ENCODE data around the gene DLG2.

DLG2 gene

GRCh38 chr11:83922953-83923352 lies 1704.2 kb downstream of the DLG2 start:
- TF ChIP-seq CTCF (IDR thresholded peaks at IDR 0.05; ENCODE audit: insufficient read depth, low read depth, low read length, missing control alignments): no peak
- H3K4me3 ChIP-seq (ENCODE audit: low read length): no peak overlapping the region
- DNase-seq (ENCODE audit: low read depth): no peak

- DNase-seq (ENCODE audit: low read depth): no peak
- H3K4me3 ChIP-seq (ENCODE audit: low read length): no peak overlapping the region
- no peak for TF ChIP-seq CTCF (IDR thresholded peaks at IDR 0.05; ENCODE audit: insufficient read depth, low read depth, low read length, missing control alignments)
Observed at GRCh38 chr11:83922318-83922717, 1704.8 kb downstream of the DLG2 start.

GRCh38 chr11:83921447-83922192 lies 1705.5 kb downstream of the DLG2 start:
- no peak for DNase-seq (ENCODE audit: low read depth)
- no peak for TF ChIP-seq CTCF (IDR thresholded peaks at IDR 0.05; ENCODE audit: insufficient read depth, low read depth, low read length, missing control alignments)
- no peak overlapping the region for H3K4me3 ChIP-seq (ENCODE audit: low read length)

GRCh38 chr11:83918476-83918875 lies 1708.7 kb downstream of the DLG2 start:
- TF ChIP-seq CTCF (IDR thresholded peaks at IDR 0.05; ENCODE audit: insufficient read depth, low read depth, low read length, missing control alignments): no peak
- no peak for DNase-seq (ENCODE audit: low read depth)

GRCh38 chr11:83914995-83915394 lies 1712.1 kb downstream of the DLG2 start:
- no peak overlapping the region for H3K4me3 ChIP-seq (ENCODE audit: low read length)
- no peak for TF ChIP-seq CTCF (IDR thresholded peaks at IDR 0.05; ENCODE audit: insufficient read depth, low read depth, low read length, missing control alignments)
- no peak for DNase-seq (ENCODE audit: low read depth)

More at GRCh38 chr11:83918476-83918875, 1708.7 kb downstream of the DLG2 start:
- H3K4me3 ChIP-seq (ENCODE audit: low read length): no peak overlapping the region

- DNase-seq (ENCODE audit: low read depth): no peak
- no peak overlapping the region for H3K4me3 ChIP-seq (ENCODE audit: low read length)
- TF ChIP-seq CTCF (IDR thresholded peaks at IDR 0.05; ENCODE audit: insufficient read depth, low read depth, low read length, missing control alignments): no peak
Observed at GRCh38 chr11:83909579-83910534, 1717.3 kb downstream of the DLG2 start.

Data from epithelial cell of esophagus (primary cell).